HG03064 (cell line): ENCODE data around the gene VWA1.

Experiments used
- ATAC-seq: cut with Tn5 transposase; IDR thresholded peaks from one replicate; pipeline ENCODE4 v1.9.1; 2021; ENCODE audit warnings: low read depth; ENCODE audit not compliant: unreplicated experiment

Gene VWA1, protein sequence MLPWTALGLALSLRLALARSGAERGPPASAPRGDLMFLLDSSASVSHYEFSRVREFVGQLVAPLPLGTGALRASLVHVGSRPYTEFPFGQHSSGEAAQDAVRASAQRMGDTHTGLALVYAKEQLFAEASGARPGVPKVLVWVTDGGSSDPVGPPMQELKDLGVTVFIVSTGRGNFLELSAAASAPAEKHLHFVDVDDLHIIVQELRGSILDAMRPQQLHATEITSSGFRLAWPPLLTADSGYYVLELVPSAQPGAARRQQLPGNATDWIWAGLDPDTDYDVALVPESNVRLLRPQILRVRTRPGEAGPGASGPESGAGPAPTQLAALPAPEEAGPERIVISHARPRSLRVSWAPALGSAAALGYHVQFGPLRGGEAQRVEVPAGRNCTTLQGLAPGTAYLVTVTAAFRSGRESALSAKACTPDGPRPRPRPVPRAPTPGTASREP

GRCh38 chr1:1435106-1435903 lies at the start of gene VWA1:
Gene VWA1 (plus strand): TSS chr1:1435690. CDS start chr1:1435749, 59 bp downstream.
- ATAC-seq: no peak

- no peak for ATAC-seq
These were observed 49.6 kb upstream of the VWA1 start for GRCh38 chr1:1385931-1386330.

DNA sequence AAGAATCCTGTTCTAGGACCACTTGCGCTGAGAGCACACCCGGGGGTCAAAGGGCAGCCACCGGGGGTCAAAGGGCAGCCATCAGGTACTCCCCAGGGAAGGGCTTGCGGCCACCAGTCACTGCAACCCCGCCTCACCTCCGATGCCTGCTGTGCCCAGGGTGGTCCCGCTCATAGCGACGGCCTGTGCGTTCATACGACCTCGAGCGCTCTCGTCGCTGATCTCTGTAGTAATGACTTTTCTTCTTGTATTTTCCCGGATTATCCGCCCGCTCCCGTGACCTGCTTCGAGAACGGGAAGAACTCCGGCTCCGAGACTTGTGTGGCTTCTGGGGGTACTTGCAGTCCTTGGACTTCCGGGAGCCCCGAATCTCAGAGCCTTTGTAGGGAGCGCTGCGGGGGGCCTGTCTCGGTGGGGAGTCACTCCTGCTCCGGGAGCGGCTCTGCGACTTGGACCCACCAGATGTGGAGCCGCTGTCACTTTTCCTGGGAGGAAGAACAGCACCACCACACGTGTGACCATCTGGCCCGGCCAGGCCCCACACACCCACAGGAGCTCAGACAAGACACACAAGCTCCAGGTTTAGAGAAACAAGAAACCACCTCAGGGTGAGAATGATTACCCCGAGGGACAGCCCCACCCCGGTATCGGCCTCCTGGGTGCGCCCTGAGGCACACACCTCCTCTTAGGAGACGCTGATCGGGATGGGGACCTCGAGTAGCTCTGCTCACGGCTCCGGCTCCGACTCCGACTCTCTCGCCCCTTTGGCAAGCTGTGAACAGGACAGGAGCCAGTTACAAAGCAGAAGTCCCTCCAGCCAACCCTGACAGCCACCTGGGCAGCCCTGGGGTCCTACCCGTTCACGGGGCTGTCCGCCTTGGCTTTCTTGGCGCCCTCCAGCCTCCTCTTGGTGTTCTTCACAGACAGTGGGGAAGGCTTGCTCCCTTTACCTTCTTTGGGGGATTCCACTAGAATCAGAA lies 48.1 kb upstream of the VWA1 start:
- ATAC-seq: no peak

GRCh38 chr1:1388078-1388472 lies 47.4 kb upstream of the VWA1 start:
- no peak for ATAC-seq

- ATAC-seq: no peak
These were observed 44.8 kb upstream of the VWA1 start for GRCh38 chr1:1390675-1391074.

GRCh38 chr1:1391225-1391624 lies 44.3 kb upstream of the VWA1 start:
- ATAC-seq: no peak

- no peak for ATAC-seq
These were observed 42.5 kb upstream of the VWA1 start for GRCh38 chr1:1393014-1393413.

DNA sequence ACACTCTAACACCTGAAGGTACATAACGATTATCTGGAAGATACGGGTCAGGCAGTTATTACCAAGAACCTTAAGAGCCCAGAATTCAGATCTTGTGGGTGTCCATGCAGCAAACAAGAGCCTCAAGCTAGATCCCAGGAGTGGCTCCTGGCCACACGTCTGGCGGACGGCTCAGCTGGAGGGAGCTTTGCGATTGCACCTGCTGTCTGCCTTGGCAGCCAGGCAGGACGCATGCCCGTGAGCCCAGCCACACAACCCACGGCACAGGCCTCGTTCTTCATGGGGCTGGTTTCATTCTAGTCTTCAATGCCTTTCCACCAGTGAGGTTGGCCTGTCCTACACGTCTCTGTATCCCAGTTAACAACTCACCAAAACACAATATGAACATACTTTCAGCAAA lies 42.1 kb upstream of the VWA1 start:
- ATAC-seq: no peak

- ATAC-seq: no peak
These were observed 41.4 kb upstream of the VWA1 start for GRCh38 chr1:1394116-1394515.

DNA sequence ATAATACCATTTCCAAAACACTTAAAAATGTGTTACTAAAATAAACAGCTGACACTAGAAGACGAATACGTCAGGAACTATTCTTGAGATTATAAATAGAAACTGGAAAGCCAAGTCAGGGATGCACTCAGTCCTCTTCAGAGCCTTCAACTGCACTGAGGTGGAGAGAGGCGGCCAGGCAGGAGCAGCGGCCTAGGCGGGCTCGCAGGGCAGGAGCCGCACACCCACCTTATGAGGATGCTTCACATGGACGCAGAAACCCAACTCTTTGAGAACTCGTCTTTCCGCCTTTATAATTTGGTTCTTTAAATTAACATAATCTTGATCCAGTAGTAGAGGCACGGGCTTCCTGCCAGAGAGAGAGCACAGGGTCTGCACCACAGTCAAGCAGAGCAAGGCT lies 40.3 kb upstream of the VWA1 start:
- no peak for ATAC-seq

GRCh38 chr1:1397839-1398523 lies 37.5 kb upstream of the VWA1 start:
- no peak for ATAC-seq

GRCh38 chr1:1398677-1399186 lies 36.8 kb upstream of the VWA1 start:
- ATAC-seq: peak; percentile 4

GRCh38 chr1:1399187-1399871 lies 36.2 kb upstream of the VWA1 start, which contains the start of gene CCNL2:
Gene CCNL2 (minus strand): TSS chr1:1399335. CDS start chr1:1399306, 29 bp downstream.
- peak; percentile 85 for ATAC-seq

DNA sequence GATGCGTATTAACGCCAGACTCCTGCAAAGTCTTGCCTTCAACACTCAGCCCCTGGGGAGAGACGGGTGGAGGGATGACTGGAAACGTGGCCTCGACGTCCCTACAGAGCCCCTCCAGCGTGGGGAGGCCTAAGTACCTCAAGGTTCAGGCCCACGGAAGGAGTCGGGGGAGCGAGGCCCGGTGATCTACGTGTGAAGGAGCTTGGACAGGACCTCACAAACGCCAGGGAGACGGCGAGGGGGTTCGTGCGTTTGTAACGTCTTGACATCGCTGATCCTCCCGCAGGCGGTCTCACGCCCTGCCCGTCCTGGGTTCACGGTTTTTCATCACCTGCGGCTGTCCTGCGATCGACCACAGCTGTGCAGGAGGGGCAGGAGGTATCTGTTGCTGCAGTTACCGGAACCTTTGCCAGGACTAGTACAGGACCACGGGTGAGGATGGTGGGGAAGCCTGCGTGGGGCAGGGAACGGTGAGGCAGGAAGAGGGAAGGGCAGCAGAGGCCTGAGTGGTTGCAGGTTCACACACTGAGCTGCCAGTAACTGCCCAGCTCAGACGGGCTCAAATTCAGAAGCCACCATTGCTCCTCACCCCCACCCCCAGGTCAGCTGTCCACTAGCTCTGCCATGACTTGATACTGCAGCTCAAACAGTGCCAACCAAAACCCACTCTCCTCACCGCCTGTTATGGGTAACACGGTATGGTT lies 35.5 kb upstream of the VWA1 start:
- ATAC-seq: peak; percentile 6

DNA sequence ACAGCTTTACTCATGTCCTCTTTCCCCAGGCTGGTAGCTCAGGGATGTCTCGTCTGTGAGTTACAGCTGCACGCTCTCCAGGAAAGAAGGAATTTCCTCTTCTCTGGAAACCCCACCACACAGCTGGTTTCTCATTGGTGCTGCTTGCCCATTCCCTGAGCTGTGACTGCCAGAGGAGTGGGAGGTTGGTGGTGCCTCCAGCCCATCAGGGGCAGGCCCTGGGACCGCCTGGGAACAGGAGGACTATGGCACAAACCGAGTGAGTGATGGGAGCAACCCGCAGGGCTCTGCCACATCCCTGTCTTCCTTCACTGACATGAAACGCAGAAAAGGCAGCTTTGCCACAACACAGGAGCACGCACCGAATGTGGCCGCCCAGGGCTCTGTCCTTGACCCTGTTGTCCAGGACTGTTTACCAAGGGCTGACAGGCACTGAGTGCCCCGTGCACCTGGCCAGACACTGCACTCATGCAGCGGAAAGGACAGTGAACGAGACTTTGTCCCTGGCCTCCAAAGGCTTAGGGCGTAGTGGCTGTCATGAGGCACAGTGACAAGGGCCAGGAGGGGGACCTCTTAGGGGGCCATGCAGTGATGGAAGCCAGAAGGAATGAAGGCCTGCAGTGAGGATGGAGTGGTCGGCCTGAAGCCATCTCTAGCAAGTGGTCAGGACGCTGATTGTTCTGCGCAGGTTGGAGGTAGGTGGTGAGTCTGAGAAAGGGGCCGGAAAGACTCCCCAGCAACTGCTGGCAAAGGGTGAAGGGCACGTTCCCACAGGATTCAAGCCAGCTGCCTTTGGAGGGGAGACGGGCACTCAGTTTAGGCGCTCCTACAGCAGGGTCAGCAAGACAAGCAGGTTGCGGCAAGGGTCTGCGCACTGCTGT lies 34.7 kb upstream of the VWA1 start:
- no peak for ATAC-seq

DNA sequence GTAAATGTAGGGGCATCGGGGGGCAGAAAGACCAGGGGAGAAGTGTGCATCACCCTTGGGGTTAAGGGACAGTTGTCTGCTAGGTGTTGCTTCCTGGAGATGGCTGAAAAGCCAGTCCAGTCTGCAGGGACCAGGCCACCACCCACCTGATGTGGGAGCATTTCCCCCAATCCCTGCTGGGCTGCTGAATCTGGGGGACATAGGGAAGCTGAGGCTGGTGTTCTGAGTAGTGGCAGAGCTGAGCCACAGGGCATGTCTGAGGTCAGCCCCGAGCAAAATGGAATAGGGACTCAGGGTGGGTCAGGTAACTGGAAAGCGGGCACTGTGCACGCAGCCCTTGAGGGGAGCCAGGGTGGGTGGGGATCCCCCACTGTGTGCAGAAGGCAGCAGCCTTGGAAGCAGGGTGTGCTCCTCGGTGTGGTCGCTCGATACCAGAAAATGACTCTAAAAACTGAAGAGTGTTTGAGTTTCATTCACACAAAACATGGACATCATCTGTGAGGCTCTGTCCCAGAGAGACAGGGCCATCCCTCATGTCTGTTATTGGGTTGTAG lies 34.0 kb upstream of the VWA1 start:
- no peak for ATAC-seq
